ENCODE data around the gene SDK1.

The SDK1 gene

GRCh38 chr7:4045450-4045849 lies 744.4 kb downstream of the SDK1 start:
- Histone ChIP-seq H3K4me3 (ENCODE audit: low read depth, low read length) (no peak overlapping the region), H3K4me1 (ENCODE audit: control insufficient read depth, insufficient read depth, low read length) (no peaks in the 10 kb centered on the region; the same call in 1 of the 2 replicates), H3K9me3 (ENCODE audit: control insufficient read depth, insufficient read depth, low read depth, low read length) (no peaks in the 10 kb centered on the region), H3K27ac (ENCODE audit: extremely low read depth, low read depth, low read length) (no peak overlapping the region), H3K36me3 (ENCODE audit: control insufficient read depth in 2 of 2, insufficient read depth in 1 of 2, low read length in 2 of 2) (no peaks in the 10 kb centered on the region)
- no peak for TF ChIP-seq ZFP69B (tag by site-specific recombination; IDR thresholded peaks at IDR 0.05)
- TF ChIP-seq ZNF596 (tag by site-specific recombination; IDR thresholded peaks at IDR 0.05): no peak
- no peak for TF ChIP-seq HOXA7 (CRISPR knock-in tag; IDR thresholded peaks at IDR 0.05; ENCODE audit: borderline replicate concordance)
- no peak for TF ChIP-seq ZNF600 (tag by site-specific recombination; IDR thresholded peaks at IDR 0.05)
- POLR2A ChIA-PET: no interaction called here
- CTCF ChIA-PET: no interaction called here

GRCh38 chr7:4045975-4046374 lies 744.9 kb downstream of the SDK1 start:
- Histone ChIP-seq H3K36me3 (ENCODE audit: control insufficient read depth in 2 of 2, insufficient read depth in 1 of 2, low read length in 2 of 2) (no peaks in the 10 kb centered on the region), H3K9me3 (ENCODE audit: control insufficient read depth, insufficient read depth, low read depth, low read length) (no peaks in the 10 kb centered on the region), H3K4me1 (ENCODE audit: control insufficient read depth, insufficient read depth, low read length) (no peaks in the 10 kb centered on the region; the same call in 1 of the 2 replicates), H3K4me3 (ENCODE audit: low read depth, low read length) (no peak overlapping the region), H3K27ac (ENCODE audit: extremely low read depth, low read depth, low read length) (no peak overlapping the region)
- POLR2A ChIA-PET: interaction anchor here (0.8 kb wide), 1 partner anchor 8 kb away, joined by 4 read pairs; no protein-coding TSS in a partner anchor
- TF ChIP-seq, protein P1, sequence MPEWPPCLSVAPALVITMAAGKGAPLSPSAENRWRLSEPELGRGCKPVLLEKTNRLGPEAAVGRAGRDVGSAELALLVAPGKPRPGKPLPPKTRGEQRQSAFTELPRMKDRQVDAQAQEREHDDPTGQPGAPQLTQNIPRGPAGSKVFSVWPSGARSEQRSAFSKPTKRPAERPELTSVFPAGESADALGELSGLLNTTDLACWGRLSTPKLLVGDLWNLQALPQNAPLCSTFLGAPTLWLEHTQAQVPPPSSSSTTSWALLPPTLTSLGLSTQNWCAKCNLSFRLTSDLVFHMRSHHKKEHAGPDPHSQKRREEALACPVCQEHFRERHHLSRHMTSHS (tag by site-specific recombination; IDR thresholded peaks at IDR 0.05): no peak
- TF ChIP-seq GFI1B (tag by site-specific recombination; IDR thresholded peaks at IDR 0.05) (no peak), SETDB1 (IDR thresholded peaks at IDR 0.05; ENCODE audit: insufficient read length, low read length) (no peak), ZNF394 (tag by site-specific recombination; IDR thresholded peaks at IDR 0.05; ENCODE audit: borderline replicate concordance) (no peak), EGR2 (tag by site-specific recombination; IDR thresholded peaks at IDR 0.05; ENCODE audit: low read depth) (no peak), ZSCAN5A (tag by site-specific recombination; IDR thresholded peaks at IDR 0.05) (no peak), ZNF157 (tag by site-specific recombination; IDR thresholded peaks at IDR 0.05) (no peak), ZNF239 (tag by site-specific recombination; IDR thresholded peaks at IDR 0.05) (no peak), ZNF221 (tag by site-specific recombination; IDR thresholded peaks at IDR 0.05; ENCODE audit: borderline replicate concordance) (no peak), ZNF391 (tag by site-specific recombination; IDR thresholded peaks at IDR 0.05; ENCODE audit: borderline replicate concordance, low read depth) (no peak), ZNF521 (tag by site-specific recombination; IDR thresholded peaks at IDR 0.05) (no peak), ZNF423 (tag by site-specific recombination; IDR thresholded peaks at IDR 0.05) (no peak), ZNF571 (tag by site-specific recombination; IDR thresholded peaks at IDR 0.05) (no peak), ZNF626 (tag by site-specific recombination; IDR thresholded peaks at IDR 0.05) (no peak)
- TF ChIP-seq, protein P2, sequence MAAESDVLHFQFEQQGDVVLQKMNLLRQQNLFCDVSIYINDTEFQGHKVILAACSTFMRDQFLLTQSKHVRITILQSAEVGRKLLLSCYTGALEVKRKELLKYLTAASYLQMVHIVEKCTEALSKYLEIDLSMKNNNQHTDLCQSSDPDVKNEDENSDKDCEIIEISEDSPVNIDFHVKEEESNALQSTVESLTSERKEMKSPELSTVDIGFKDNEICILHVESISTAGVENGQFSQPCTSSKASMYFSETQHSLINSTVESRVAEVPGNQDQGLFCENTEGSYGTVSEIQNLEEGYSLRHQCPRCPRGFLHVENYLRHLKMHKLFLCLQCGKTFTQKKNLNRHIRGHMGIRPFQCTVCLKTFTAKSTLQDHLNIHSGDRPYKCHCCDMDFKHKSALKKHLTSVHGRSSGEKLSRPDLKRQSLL (tag by site-specific recombination; IDR thresholded peaks at IDR 0.05): no peak
- CTCF ChIA-PET: no interaction called here

- CTCF ChIA-PET: no interaction called here
- POLR2A ChIA-PET: no interaction called here
- TF ChIP-seq ZNF138 (tag by site-specific recombination; IDR thresholded peaks at IDR 0.05; ENCODE audit: borderline replicate concordance): no peak
- no peak for TF ChIP-seq ZBTB7A (tag by site-specific recombination; IDR thresholded peaks at IDR 0.05; ENCODE audit: low read depth)
- H3K4me1 ChIP-seq (ENCODE audit: control insufficient read depth, insufficient read depth, low read length): no peaks in the 10 kb centered on the region
- H3K27ac ChIP-seq (ENCODE audit: extremely low read depth, low read depth, low read length): no peak overlapping the region
- no peak overlapping the region for H3K4me3 ChIP-seq (ENCODE audit: low read depth, low read length)
- H3K9me3 ChIP-seq (ENCODE audit: control insufficient read depth, insufficient read depth, low read depth, low read length): no peaks in the 10 kb centered on the region
- H3K36me3 ChIP-seq (ENCODE audit: control insufficient read depth in 2 of 2, insufficient read depth in 1 of 2, low read length in 2 of 2): no peaks in the 10 kb centered on the region
These were observed 747.3 kb downstream of the SDK1 start for GRCh38 chr7:4048336-4048735.

Data from HEK293 (cell line).